Activated gamma-delta T cell treated with Interleukin-2 at 50 U/mL for 16 hours (primary cell): ENCODE results near the gene METTL16.

Experiments used
- DNase-seq: peaks from one replicate; pipeline ENCODE4 v3.0.0-alpha.2; 2020

The METTL16 gene

DNA sequence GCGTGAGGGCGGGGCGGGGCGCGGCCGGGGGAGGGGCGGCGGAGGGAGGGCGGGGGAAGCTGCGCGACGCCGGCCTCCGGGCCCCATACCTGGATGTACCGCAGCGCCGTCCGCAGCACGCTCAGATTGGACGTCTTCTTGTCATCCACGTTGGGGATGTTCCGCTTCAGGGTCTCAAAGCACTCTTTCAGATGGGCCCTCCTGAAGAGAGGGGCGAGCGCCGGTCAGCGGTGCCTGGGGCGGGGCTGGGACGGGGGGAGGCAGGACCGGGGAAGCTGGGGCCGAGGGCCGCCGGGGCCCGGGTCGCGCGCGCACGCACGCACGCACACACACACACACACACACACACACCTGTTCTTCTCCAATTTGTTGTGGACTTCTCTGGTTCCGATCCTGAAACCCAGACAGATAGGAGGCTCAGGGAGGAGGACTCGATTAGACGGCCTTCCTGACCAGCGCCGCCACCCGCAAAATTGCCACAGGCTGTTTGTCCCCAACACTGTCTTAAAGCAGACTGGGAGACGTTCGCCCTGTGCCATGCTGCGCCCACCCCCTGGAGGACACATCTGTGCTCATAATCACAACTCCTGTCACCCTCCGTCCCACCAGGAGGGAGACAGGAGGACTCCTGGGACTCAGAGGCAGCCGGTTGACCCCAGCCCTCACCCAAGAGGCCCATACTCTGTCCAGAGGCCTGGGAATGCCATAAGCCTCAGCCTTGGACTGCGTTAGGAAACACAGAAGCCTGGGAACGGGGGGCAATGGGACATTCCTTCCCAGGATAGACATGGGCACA, 117.5 kb downstream of the METTL16 start:
- DNase-seq, result no peak

DNA sequence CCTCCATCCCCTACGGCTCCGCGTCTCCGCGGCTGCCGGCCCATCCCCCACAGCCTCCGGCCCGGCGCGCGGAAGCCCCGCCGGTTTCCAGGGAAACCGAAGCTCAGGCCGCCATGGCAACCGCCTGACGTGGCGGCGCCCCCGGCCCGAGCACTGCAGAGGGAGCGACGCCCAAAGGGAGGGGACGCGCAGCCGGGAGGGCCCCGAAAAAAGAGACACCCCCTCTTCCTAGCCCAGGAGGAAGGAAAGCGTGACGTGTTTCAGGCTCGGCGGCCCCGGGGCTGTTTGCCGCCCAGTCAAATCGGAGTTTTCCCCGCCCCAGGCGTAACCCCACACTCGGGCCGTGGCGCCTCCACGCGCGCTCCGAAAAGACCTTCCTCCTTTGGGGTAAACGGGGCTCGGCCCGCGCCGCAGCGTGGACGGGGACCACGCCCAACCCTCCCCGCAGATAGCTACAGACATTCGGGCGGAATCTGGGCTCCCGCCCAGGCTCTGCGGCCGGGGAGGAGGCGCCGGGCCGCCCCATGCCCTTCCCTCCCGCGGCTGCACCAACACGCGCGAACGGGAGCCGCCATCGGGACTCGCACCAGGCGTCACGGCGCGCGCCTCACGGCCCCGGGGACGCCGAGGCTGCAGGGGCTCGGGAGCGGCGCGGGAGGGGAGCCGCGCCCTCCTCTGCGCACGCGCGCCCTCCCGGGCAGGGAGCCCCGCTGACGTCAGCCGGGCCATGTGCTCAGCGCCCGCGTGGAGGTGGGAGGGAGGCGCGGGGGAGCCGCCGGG, 118.3 kb downstream of the METTL16 start:
- DNase-seq, result peak; percentile 86

DNA sequence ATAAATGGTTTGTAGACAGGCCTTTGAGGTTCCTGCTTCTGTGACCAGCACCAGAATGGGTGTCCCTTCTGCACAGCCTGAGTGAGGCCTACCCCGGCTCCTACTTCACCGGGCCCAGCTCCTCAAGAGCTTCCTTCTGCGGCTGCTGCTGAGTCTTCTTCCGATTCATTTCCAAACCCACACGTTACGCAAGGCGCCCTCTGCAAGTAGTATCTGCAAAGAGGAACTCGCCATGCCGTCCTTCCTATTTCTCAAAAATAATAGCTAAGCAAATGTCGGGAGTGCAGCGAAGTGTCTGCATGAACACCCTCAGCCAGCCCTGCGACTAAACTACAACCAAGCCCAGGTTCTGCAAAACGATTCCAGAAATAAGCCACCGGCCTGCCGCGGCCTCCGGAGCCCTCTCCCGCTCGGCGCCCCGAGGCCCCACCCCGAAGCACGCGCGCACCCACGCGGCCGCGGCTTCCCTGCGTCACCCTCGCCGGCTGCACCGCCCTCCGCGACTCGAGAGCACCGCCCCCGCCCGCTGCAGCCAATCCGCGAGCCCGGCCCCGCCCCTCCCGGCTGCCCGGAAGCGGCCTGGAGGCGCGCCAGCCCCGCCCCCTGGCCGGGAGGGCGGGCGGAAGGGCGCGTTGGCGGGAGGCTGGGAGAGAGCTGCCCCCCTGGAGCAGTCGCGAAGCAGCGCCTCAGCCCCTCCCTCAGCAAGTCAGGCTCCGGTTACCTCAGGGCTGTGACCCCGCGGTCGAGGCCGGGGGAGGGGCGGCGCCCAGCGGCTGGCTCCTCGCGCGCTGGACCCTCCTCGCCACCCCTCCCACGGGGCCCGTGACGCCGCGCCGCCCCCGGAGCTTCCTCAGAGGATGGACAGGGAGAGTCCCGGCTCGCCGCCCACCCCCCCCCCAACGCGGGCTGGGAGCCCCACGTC, 119.2 kb downstream of the METTL16 start:
- peak; percentile 97 for DNase-seq

DNA sequence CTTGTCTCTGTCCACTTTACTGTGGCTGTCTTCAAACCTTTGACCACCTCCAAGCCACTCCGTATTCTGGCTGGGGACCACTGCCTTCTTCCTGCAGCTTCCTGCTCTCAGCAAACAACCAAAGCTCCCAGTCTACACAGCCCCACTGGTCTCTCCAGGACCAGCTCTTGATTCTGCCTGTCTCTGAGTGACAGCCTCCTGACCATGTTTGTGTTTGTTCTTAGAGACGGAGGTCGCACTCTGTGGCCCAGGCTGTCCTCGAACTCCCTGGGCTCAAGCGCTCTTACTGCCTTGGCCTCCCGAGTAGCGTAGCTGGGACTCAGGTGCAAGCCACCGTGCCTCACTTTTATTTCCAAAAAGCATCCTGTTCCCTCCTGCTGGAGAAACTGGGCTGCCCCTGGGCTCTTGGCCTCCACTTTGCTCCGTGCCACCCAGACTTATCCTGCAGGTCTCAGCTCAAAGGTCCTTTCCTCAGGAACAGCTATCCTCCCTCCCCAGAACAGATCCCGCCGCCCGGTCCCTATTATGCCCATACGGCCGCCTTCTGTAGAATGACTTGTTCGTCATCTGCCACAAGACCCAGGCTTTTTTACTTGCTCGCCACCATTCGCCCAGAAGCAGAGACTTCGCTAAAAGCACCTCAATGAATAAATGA, 120.0 kb downstream of the METTL16 start:
- no peak for DNase-seq

DNA sequence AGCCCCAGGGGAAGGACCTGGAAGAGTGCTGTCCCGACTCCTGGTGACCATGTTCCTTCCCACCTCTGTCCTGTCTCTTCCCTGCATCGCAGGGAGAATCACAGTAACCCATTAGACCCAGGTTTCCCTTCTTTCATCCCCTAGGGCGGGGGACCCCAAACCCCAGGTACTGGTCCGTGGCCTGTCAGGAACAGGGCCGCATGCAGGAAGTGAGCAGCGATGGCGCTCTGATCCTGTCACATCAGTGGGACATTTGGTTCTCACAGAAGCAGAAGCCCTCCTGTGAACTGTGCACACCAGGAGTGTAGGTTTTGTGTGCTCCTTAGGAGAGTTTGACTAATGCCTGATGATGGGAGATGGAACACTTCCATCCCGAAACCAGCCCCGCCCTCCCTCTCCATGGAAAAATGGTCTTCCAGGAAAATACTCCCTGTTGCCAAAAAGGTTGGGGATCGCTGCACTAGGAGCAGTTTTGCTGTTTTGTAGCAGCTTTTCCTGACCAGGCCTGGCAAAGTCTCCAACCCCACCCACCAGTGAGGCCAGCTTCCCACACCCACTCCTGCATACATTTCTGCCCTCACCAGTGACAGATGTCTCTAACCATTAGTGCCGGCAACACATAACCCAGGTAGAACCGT, 121.4 kb downstream of the METTL16 start:
- DNase-seq, result no peak

DNA sequence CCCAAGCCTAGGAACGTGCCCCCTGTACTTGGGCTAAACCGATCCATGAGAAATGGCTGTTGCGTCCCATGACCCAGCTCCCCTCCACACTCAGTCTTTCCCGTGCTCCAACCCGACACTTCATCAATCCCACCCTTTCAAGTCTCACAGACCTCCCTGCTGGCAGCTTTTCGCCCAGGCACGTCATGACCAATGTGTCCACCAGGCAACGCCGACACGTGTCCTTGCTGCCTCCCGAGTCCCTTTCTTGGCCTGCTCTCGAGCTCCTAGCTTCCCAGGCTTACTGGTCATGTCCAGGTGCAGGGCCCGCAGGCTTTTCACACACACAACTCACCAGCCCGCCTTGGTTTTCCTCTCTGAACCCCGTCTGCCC, 123.0 kb downstream of the METTL16 start:
- DNase-seq, result no peak

DNA sequence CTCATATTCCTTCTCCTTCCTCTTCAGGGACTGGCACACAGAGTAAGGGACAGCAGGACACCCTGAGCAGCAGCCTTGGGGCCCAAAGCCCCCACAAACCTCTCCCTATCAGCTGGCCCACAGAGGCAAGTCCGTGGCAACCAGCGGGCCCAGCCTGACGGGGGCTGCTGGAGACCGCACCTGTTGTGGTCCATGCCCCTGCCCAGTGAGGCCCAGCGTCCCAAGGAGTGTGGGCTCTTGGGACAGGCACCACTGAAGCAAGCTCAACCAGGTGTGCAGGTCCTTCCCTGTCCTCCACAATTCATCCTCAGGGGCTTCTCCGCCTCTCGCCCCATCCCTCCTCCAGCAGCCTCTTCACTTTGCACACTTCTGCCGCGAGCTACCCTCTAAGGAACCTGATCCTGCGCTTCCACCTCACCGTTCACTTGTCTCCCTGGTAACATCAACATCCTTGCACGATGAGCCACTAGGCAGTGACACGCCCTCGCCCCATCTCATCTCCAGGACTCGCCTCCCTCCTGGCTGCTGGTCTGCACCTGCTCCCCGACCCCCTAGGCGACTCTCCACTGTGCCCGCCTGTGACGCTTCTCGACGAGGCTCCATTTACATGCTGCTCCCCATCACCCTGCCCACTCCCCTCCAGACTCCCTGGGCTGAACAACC, 123.5 kb downstream of the METTL16 start:
- no peak for DNase-seq

DNA sequence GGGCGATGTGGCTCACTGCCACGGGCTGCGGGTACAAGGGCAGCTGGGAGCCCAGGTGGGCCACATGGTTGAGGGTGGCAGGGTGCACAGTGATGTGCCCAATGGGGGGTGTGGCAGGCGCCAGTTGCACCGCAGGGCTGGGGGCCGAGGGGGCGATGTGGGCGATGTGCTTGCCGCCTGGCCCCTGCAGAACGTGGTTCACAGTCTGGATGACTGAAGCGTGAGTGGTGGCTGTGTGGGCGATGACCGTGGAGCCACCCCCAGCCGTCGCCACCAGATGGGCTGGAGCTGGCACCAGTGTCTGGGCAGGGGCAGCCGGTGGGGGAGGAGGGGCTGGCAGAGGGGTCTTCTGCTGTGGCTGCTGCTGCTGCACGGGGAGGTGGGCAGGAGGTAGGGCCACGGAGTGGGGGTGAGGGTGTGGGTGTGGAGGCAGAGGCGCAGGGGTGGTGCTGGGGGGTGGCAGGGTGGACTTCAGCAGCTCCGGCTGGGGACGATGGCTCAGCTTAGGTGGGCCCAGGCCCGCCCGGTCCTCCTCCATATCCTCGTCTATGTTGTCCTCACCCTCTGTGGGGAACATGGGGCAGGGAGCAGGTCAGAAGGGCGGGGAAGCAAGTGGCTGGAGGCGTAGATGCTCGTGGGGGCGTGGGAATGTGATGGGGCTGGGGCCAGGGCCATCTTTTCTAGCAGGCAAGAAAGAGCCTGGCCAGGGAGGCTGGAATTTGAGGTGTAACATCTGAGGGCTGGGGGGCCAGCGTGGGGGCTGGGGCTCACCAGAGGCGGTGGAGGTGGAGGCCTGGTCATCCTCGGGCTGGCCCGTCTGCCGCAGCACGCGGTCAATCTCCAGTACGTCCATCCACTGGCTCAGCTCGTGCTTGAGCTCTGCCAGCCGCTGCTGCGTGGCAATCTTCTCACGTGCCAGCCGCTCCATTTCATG, 124.3 kb downstream of the METTL16 start:
- no peak for DNase-seq

DNA sequence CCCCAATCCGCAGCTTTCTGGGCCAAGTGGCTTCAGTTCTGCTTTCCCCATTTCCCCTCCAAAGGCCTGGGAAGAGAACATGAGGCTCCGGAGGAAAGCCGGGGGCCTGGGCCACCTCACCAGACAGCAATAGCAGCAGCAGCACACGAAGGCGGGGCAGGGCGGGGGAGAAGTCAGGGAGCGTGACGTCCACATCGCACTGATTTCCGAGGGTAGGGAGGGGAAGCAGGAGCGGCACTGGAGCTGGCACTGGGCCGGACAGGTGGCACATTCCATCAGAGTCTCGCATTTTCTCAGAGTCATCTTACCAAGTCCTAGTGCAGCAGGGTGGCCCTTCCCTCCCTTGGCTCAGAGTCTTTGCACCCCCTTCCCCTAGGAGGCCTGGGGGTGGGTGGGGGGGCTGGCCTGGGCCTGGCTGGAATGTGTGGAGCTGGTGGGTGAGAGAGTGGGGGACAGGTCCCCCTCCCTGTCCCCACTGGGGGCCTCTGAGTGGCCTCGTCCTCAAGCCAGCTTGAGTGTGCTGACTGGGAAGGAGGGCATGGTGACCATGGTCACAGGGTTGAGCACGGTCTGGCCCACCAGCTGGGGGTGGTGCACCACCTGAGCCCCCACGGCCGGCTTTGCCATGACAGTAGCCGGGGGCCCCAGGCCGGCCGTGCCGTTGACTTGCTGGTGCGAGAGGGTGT, 125.1 kb downstream of the METTL16 start:
- no peak for DNase-seq

DNA sequence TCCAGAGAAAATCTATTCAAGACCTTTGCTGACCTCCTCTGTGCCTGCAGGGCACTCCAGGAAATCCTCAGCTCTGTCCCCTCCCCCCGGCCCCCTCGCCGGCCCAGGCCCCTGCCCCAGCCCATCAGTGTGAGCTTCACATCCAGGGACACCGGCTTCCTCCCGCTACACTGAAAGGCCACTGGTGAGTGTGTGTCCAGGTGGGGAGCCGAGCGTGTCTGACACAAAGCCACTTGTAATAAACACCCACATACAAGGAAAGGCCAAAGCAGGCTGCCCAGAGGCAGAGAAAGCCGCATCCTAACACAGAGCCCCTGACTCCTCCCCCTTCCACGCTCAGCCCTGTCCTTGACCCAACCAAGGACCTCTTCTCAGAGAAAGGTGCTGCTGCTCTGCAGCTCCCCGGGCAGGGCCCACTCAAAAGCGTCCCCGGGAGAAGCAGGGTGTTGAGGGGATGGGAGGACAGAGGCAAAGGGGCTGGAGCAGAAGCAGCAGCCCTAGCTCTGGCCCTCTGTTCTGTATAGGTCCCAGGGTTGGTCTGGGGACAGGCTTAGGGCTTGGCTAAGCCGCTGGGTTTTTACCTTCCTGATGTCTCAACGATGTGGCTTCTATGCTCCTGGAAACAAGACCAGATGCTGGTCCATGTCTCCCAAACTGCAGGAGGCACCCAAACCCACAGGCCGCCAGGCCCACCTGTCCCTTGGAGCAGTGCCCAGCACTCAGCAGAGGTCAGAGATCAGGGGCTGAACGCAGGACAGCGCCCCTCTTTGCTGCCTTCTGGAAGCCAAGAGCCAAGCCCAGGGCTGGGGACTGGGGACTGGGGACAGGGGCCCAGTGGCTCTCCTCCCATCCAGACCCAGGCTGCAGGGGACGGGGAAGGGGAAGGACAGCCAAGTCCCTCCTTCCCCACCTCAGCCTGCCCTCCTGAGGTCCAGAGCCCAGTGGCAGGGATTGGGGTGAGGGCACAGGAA, 126.2 kb downstream of the METTL16 start:
- no peak for DNase-seq

DNA sequence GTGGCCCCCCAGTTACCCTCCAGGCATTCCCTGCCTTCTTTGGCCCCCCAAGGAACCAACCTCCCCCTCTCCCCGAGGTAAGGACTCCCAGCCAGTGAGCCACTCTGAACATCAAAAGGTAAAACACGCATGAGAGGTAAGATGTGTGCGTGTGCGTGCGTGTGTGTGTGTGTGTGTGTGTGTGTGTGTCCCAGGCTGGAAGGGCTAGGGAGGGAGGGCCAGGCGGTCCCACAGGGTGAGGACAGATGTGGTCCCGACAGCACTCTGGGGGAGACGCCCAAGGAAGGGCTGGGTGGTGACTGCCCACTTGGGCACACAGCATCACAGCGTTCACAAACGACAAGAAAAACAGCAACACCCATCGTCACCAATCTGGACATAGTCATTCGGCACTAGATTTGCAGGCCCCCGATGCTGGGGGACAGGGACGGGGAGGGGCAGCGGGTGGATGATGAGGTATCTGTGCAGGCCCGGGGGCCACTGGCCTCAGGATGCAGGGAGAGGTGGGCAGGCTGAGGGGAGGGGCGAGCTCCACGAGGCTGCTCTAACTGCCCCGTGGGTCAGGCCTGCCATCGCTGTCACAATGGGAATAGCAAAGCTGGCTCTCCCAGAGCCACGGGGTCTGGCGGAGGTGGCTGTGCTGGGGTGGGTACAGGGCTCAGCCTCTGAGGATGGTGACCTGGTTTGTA, 127.1 kb downstream of the METTL16 start:
- DNase-seq, result no peak

DNA sequence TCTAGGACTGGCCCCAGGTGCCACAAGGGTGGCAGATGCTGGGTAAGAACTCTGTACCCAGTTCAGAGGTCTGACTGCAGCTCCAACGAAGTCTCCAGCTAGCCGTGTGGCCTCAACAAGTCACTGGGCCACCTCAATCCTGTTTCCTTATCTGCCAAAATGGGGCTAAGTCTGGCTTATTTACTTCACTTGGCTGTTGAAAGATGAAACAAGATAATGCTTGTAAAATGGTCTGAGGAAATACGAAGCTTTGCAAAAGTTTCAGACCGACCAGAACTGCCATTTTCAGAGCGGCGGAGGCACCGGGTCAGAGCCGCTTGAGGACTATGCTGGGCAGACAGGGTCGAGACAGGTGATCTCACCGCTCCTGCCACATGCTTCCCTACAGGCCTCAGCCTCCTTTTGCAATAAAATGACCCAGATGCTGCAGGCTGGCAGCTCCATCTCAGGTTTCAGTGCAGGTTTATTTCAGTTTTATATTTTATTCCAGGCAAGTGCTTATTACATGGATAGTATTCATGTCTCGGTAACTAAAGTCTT, 128.0 kb downstream of the METTL16 start:
- no peak for DNase-seq

DNA sequence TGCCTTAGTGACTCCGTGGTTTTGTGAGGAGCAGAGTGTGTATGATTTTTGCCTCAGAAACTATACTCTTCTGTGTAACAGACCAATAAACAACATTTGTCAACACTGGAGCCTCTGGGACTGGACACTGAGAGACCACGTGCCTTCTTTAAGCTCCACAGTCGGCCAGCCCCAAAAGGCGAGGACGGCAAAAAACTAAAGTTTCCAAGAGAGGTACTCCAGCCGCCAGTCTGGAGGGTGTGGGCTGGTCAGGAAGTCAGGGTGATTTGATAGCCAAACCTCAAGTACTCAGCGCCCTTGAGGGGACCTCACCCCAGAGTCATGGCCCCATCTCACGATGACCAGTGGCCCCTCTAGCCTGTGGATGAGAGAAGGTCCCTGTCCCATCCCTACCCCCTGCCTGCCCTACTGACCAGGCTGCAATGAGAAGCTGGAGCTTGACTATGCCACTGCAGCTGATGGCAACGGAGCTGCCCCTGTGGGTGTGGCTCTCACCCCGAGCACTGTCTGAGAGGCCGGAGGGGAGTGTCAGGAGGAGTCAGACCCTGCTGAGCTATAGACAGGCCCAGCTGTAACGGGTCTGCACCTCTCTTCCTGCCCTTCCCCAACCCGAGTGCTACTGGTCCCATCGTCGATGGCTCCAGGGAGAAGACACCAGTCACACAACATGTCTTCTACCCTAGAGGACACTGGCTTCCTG, 130.6 kb downstream of the METTL16 start:
- DNase-seq, result no peak

DNA sequence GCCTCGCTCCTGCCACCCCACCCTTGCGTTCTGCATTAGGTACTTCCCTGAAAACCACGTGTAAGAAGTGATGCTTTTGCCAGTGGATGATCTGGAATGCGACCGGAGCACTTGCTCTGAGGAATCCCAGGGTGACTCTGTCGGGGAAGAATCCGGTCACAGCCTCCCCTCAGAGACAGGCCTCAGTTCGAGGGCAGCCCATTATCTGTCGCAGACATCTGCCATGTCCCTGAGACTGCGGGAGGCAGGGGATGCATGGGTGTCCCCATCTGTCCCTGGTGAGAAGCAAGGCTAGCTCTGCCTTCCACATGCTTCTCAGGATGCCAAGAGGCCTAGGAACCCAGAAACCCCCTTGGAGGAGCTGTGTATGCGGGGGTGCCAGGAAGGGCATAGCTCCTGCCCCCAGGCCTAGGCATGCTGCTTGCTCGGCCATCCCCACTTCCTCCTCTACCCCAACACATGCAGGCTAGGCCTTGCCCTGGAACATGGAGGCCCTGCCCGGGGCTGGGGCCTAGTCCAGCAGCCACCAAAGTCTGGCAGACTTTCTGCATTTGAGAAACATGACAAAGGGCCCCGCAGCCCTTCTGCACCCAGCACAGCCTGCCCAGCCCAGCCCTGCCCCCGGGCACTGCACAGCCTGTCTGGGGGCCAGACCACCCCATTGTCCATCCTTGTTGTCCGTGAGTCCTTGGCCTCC, 131.3 kb downstream of the METTL16 start:
- DNase-seq, result no peak

DNA sequence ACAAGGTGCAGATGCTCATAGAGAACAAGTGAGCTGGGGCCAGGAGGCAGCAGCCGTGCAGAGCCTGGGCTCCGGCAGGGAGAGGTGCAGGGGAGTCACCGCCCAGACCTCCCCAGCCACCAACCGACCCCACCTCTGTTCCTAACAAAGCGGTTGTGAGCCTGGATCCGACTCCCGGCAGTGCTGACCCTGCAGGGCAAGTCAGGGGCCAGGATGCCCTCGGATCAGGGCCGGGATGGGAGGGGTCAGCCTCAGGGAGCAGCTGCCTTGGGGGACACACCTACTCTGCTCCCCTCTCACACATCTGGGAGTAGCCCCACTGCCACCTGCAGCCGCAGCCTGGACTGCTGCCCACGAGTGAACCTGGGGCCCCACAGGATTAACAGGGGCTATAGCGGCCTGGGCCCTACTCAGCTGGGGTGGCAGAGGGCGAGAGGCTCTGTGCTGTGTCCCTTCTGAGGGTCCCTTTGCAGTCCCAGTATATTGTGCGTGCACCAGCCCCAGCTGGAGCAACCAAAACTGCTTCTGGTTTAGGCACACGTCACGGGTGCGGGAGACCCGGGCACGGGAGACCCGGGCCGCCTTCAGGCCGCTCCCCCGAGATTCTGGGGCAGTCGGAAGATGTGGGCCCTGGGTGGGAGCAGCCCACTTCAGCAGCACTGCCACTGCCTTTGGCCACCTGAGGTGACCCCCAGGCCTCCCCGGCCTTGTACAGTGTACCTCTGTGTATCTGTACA, 132.0 kb downstream of the METTL16 start:
- DNase-seq, result no peak

DNA sequence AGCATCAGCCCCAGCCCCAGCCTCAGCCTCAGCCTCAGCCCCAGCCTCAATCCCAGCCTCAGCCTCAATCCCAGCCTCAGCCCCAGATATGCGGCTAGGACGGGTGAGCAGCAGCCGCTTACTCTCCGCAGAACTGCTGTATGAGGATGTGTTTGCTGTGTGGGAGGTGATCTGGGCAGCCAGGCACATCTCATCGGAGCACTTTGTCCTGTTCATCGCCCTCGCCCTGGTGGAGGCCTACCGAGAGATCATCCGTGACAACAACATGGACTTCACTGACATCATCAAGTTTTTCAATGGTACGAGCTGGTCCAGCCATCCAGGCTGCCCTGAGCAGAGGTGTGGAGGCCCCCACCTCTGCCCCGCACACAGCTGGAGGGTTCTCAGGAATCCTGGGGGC, 132.8 kb downstream of the METTL16 start:
- DNase-seq, result no peak
